CD4-positive, alpha-beta T cell (primary cell): ENCODE measurements around the gene ATP6V1G2. TPM values are rescaled to one million over a fixed set of nuclear protein-coding genes. Genes with fewer than 3 reads are reported as not detected.

Source experiments
- ATAC-seq: fragments of 200-7000 bp; cut with Tn5 transposase; one replicate; pipeline ENCODE4 v1.10.0; 2022; ENCODE audit warnings: mild to moderate bottlenecking; ENCODE audit not compliant: poor library complexity
- CTCF ChIA-PET: fragments of 350-600 bp; sonication (Branson Sonifier 250); formaldehyde crosslinking; loops from one replicate; lab custom pipeline; 2021; ENCODE audit warnings: antibody characterized with exemption, inconsistent platforms; lab: Charles Lee
- POLR2A ChIA-PET: fragments of 350-600 bp; sonication (Branson Sonifier 250); formaldehyde crosslinking; loops from one replicate; lab custom pipeline; 2021; ENCODE audit warnings: antibody characterized with exemption, inconsistent platforms; lab: Charles Lee
- DNase-seq, 14 experiments: peaks; one replicate each; pipeline ENCODE4 v3.0.0-alpha.2; 2013 to 2020; ENCODE audit warnings: mixed read lengths in 2 of 14
- H3K27ac ChIP-seq, 2 donors: one replicate each; pipeline versions ENCODE4 v1.5.1 to v1.7.0; 2013; ENCODE audit warnings: low read length in 2 of 2, low read depth in 1 of 2, mild to moderate bottlenecking in 1 of 2
- H3K27me3 ChIP-seq, 2 experiments: 1 replicate in 1 of 2; 2 replicates in 1 of 2; pipeline versions ENCODE4 v1.6.1 to v1.7.0; 2013; ENCODE audit warnings: low read length in 2 of 2, control low read depth in 1 of 2, mild to moderate bottlenecking in 1 of 2, moderate library complexity in 1 of 2; ENCODE audit not compliant: insufficient read depth in 2 of 2, control insufficient read depth in 1 of 2
- H3K36me3 ChIP-seq: one replicate; pipeline ENCODE4 v1.6.1; 2013; ENCODE audit warnings: low read length, control low read depth; ENCODE audit not compliant: insufficient read depth
- H3K4me1 ChIP-seq: one replicate; pipeline ENCODE4 v1.6.1; 2013; ENCODE audit warnings: low read length, control low read depth; ENCODE audit not compliant: insufficient read depth
- H3K4me3 ChIP-seq: one replicate; pipeline ENCODE4 v1.5.1; 2013; ENCODE audit warnings: mild to moderate bottlenecking, low read length, moderate library complexity
- H3K9me3 ChIP-seq, 2 experiments: 1 replicate in 1 of 2; 2 replicates in 1 of 2; pipeline versions ENCODE4 v1.6.1 to v1.7.0; 2013; ENCODE audit warnings: low read length in 2 of 2, mild to moderate bottlenecking in 2 of 2, control low read depth in 1 of 2, moderate library complexity in 1 of 2; ENCODE audit not compliant: control insufficient read depth in 1 of 2, insufficient read depth in 1 of 2
- H3K27ac Mint-ChIP-seq: one replicate; pipeline ENCODE4 v1.8.0; 2020; ENCODE audit warnings: mixed read lengths
- H3K27me3 Mint-ChIP-seq: one replicate; pipeline ENCODE4 v1.8.0; 2021; ENCODE audit warnings: mixed read lengths
- H3K36me3 Mint-ChIP-seq: one replicate; pipeline ENCODE4 v1.8.0; 2021; ENCODE audit warnings: low read depth, mixed read lengths
- H3K4me1 Mint-ChIP-seq: one replicate; pipeline ENCODE4 v1.8.0; 2021; ENCODE audit warnings: low read depth, mixed read lengths
- H3K4me3 Mint-ChIP-seq: one replicate; pipeline ENCODE4 v1.8.0; 2020; ENCODE audit warnings: mild to moderate bottlenecking, mixed read lengths
- H3K9me3 Mint-ChIP-seq: one replicate; pipeline ENCODE4 v1.8.0; 2020; ENCODE audit warnings: mixed read lengths
- intact Hi-C, 2 experiments: fragments of 100-400 bp; cut with DNase I in 1 of 2; cut with micrococcal nuclease in 1 of 2; formaldehyde crosslinking; loops; one replicate each; pipeline versions ENCODE4 v1.15.1 to v1.9.0; 2023 to 2025; cut with DNase I, micrococcal nuclease
- total RNA-seq, 174 experiments: library from RNA in 2 of 174; stranded (reverse) in 2 of 174; gene quantifications; one replicate each; pipeline ENCODE4 v1.2.3 and lab custom pipeline; 2021 to 2026
- TF ChIP-seq, protein P1 (sequence below): fragments of 200-600 bp; IDR thresholded peaks from one replicate; pipeline ENCODE4 v1.8.0; 2022; ENCODE audit warnings: antibody characterized with exemption, mild to moderate bottlenecking

ATP6V1G2 gene
- total RNA-seq, 2 experiments from 2014 or later, result 2.6 to 3.3 TPM

DNA sequence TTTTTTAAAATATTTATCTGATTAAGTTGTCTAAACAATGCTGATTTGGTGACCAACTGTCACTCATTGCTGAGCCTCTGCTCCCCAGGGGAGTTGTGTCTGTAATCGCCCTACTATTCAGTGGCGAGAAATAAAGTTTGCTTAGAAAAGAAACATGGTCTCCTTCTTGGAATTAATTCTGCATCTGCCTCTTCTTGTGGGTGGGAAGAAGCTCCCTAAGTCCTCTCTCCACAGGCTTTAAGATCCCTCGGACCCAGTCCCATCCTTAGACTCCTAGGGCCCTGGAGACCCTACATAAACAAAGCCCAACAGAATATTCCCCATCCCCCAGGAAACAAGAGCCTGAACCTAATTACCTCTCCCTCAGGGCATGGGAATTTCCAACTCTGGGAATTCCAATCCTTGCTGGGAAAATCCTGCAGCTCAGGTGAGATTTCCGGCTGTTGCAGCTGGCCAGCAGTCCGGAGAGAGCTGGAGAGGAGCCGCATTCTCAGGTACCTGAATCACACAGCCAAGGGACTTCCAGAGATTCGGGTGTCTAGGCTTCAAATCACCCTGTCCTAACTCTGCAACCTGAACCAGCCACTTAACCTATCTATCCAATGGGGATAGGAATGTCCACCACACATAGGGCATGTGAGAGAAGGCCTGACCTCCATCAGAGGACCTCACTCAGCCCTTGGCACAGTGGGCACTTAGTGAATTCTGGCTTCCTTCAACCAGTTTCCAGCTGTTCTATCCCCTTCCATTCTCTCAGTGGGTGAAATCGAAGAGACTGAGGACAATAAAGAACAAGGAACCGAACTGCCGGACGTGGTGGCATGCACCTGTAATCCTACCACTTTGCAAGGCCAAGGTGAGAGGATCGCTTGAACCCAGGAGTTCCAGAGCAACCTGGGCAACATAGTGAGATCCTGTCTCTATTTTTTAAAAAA is 32.0 kb upstream of the ATP6V1G2 start:
- peaks cover 71% of the 10 kb centered on the region for H3K36me3 Mint-ChIP-seq
- peak overlapping the region; percentile 74 to 95 for H3K27ac ChIP-seq

DNA sequence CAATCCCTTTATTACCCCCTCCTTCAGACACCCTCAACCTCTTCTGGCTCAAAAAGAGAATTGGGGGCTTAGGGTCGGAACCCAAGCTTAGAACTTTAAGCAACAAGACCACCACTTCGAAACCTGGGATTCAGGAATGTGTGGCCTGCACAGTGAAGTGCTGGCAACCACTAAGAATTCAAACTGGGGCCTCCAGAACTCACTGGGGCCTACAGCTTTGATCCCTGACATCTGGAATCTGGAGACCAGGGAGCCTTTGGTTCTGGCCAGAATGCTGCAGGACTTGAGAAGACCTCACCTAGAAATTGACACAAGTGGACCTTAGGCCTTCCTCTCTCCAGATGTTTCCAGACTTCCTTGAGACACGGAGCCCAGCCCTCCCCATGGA is 31.2 kb upstream of the ATP6V1G2 start:
- Mint-ChIP-seq H3K4me3 (peak overlapping the region; percentile 95), H3K36me3 (peaks cover 68% of the 10 kb centered on the region), H3K27ac (peak overlapping the region; percentile 95), H3K27me3 (no peaks in the 10 kb centered on the region), H3K4me1 (peaks cover 86% of the 10 kb centered on the region), H3K9me3 (no peaks in the 10 kb centered on the region)
- Histone ChIP-seq H3K27me3 (no peaks in the 10 kb centered on the region), H3K27ac (peak overlapping the region; percentile 84 to 87), H3K9me3 (no peaks in the 10 kb centered on the region), H3K36me3 (peaks cover 41% of the 10 kb centered on the region), H3K4me1 (peaks cover 81% of the 10 kb centered on the region), H3K4me3 (peak overlapping the region; percentile 75)
- no peak for ATAC-seq
- intact Hi-C loops, result loop anchor here in 1 of 2 experiments (2.0 kb wide), 1 partner anchor 15 kb away; no protein-coding TSS in a partner anchor
- ChIA-PET POLR2A (interaction anchor here (0.9 to 34.9 kb wide), 7 partner anchors 6 to 75 kb away, joined by 3 to 1160 read pairs (median 42); partner anchors contain the start of genes ATP6V1G2, BAG6, DDX39B and LST1), CTCF (interaction anchor here (1.0 to 16.9 kb wide), 6 partner anchors 9 to 84 kb away, joined by 3 to 353 read pairs (median 6); partner anchors contain the start of genes ATP6V1G2, LST1, NCR3 and NFKBIL1)
- DNase-seq, result no peak
- TF ChIP-seq, protein P1, sequence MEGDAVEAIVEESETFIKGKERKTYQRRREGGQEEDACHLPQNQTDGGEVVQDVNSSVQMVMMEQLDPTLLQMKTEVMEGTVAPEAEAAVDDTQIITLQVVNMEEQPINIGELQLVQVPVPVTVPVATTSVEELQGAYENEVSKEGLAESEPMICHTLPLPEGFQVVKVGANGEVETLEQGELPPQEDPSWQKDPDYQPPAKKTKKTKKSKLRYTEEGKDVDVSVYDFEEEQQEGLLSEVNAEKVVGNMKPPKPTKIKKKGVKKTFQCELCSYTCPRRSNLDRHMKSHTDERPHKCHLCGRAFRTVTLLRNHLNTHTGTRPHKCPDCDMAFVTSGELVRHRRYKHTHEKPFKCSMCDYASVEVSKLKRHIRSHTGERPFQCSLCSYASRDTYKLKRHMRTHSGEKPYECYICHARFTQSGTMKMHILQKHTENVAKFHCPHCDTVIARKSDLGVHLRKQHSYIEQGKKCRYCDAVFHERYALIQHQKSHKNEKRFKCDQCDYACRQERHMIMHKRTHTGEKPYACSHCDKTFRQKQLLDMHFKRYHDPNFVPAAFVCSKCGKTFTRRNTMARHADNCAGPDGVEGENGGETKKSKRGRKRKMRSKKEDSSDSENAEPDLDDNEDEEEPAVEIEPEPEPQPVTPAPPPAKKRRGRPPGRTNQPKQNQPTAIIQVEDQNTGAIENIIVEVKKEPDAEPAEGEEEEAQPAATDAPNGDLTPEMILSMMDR, result no peak

More for the DNA sequence above, 32.0 kb upstream of the ATP6V1G2 start:
- H3K4me3 ChIP-seq, result peak overlapping the region; percentile 97
- ATAC-seq (no peak), DNase-seq (no peak)
- no peaks in the 10 kb centered on the region for H3K9me3 ChIP-seq
- H3K4me1 ChIP-seq, result peaks cover 81% of the 10 kb centered on the region
- H3K4me1 Mint-ChIP-seq, result peaks cover 85% of the 10 kb centered on the region
- ChIA-PET CTCF (interaction anchor here (1.4 to 16.9 kb wide), 4 partner anchors 9 to 29 kb away, joined by 7 to 353 read pairs (median 104); partner anchors contain the start of genes ATP6V1G2, NCR3 and NFKBIL1), POLR2A (interaction anchor here (1.6 to 34.9 kb wide), 5 partner anchors 7 to 74 kb away, joined by 5 to 1160 read pairs (median 220); partner anchors contain the start of genes ATP6V1G2, BAG6, DDX39B and LST1)
- peak overlapping the region; percentile 85 for H3K27ac Mint-ChIP-seq
- TF ChIP-seq, protein P1, result no peak
- intact Hi-C loops, result no loop called here
- peak overlapping the region; percentile 88 for H3K4me3 Mint-ChIP-seq
- no peaks in the 10 kb centered on the region for H3K27me3 Mint-ChIP-seq
- H3K27me3 ChIP-seq, result no peaks in the 10 kb centered on the region
- no peaks in the 10 kb centered on the region for H3K9me3 Mint-ChIP-seq
- peaks cover 41% of the 10 kb centered on the region for H3K36me3 ChIP-seq

DNA sequence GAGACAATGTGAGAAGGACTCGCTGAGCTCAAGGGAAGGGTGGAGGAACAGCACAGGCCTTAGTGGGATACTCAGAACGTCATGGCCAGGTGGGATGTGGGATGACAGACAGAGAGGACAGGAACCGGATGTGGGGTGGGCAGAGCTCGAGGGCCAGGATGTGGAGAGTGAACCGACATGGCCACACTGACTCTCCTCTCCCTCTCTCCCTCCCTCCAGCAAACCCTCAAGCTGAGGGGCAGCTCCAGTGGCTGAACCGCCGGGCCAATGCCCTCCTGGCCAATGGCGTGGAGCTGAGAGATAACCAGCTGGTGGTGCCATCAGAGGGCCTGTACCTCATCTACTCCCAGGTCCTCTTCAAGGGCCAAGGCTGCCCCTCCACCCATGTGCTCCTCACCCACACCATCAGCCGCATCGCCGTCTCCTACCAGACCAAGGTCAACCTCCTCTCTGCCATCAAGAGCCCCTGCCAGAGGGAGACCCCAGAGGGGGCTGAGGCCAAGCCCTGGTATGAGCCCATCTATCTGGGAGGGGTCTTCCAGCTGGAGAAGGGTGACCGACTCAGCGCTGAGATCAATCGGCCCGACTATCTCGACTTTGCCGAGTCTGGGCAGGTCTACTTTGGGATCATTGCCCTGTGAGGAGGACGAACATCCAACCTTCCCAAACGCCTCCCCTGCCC is 30.6 kb upstream of the ATP6V1G2 start:
- Histone ChIP-seq H3K27ac (peak overlapping the region; percentile 84 to 87), H3K4me3 (peak overlapping the region; percentile 75), H3K9me3 (no peaks in the 10 kb centered on the region), H3K36me3 (peaks cover 41% of the 10 kb centered on the region), H3K4me1 (peaks cover 83% of the 10 kb centered on the region), H3K27me3 (no peaks in the 10 kb centered on the region)
- peaks cover 86% of the 10 kb centered on the region for H3K4me1 Mint-ChIP-seq
- H3K4me3 Mint-ChIP-seq, result peak overlapping the region; percentile 95
- intact Hi-C loops, result loop anchor here in 1 of 2 experiments (2.0 kb wide), 1 partner anchor 14 kb away; no protein-coding TSS in a partner anchor
- H3K27me3 Mint-ChIP-seq, result no peaks in the 10 kb centered on the region
- ChIA-PET CTCF (interaction anchor here (1.0 to 16.9 kb wide), 6 partner anchors 9 to 84 kb away, joined by 3 to 353 read pairs (median 6); partner anchors contain the start of genes ATP6V1G2, LST1, NCR3 and NFKBIL1), POLR2A (interaction anchor here (0.9 to 34.9 kb wide), 8 partner anchors 6 to 380 kb away, joined by 3 to 1160 read pairs (median 26); partner anchors contain the start of genes ATP6V1G2, BAG6, DDX39B and LST1)
- peak overlapping the region; percentile 95 for H3K27ac Mint-ChIP-seq
- no peaks in the 10 kb centered on the region for H3K9me3 Mint-ChIP-seq
- H3K36me3 Mint-ChIP-seq, result peaks cover 67% of the 10 kb centered on the region
- DNase-seq (peak in 6 of 14 experiments; percentile 31 to 91 (median 57)), ATAC-seq (no peak)
- TF ChIP-seq, protein P1, result no peak
